H1 (cell line): ENCODE data around the gene PLEKHG3. TPM values are rescaled to one million over a fixed set of nuclear protein-coding genes. Genes with fewer than 3 reads are reported as not detected.

Experiments
- CTCF ChIA-PET: fragments of 300-600 bp; sonication (Branson Sonifier 250); formaldehyde crosslinking; loops from one replicate; lab custom pipeline; 2021; ENCODE audit not compliant: partially characterized antibody; lab: Charles Lee
- POLR2A ChIA-PET: fragments of 300-600 bp; sonication (Branson Sonifier 250); formaldehyde crosslinking; loops from one replicate; lab custom pipeline; 2021; ENCODE audit warnings: inconsistent platforms; ENCODE audit not compliant: partially characterized antibody; lab: Charles Lee
- DNase-seq, 2 experiments: peaks; one replicate each; pipeline versions ENCODE4 v3.0.0 to v3.0.0-alpha.2; 2010 to 2022; ENCODE audit warnings: low spot score in 2 of 2, low read depth in 1 of 2, mixed read lengths in 1 of 2
- FAIRE-seq: peaks from 2 replicates; lab custom pipeline; 2011; peaks lifted over from hg19 to GRCh38; lab: Jason Lieb, UNC
- H2AFZ ChIP-seq: 2 replicates; pipeline ENCODE4 v1.8.1; 2012; ENCODE audit warnings: low read length, inconsistent platforms
- H2AK5ac ChIP-seq: 2 replicates; pipeline ENCODE4 v1.6.1; 2013; ENCODE audit warnings: low read depth, low read length
- H2BK120ac ChIP-seq: replicated peaks from 2 replicates; pipeline ENCODE3; 2013; ENCODE audit warnings: low read depth, low read length, inconsistent platforms
- H2BK12ac ChIP-seq: 2 replicates; pipeline ENCODE4 v1.6.1; 2013; ENCODE audit warnings: low read depth, low read length
- H2BK15ac ChIP-seq: 2 replicates; pipeline ENCODE4 v1.6.1; 2013; ENCODE audit warnings: low read length
- H2BK20ac ChIP-seq: 2 replicates; pipeline ENCODE4 v1.6.1; 2013; ENCODE audit warnings: low read length
- H2BK5ac ChIP-seq: 2 replicates; pipeline ENCODE4 v1.6.1; 2013; ENCODE audit warnings: low read depth, low read length
- H3K14ac ChIP-seq: 2 replicates; pipeline ENCODE4 v1.6.1; 2013; ENCODE audit warnings: inconsistent platforms; ENCODE audit not compliant: insufficient read length
- H3K18ac ChIP-seq: 2 replicates; pipeline ENCODE4 v1.6.1; 2013; ENCODE audit warnings: low read length; ENCODE audit errors: extremely low read depth
- H3K23ac ChIP-seq: 2 replicates; pipeline ENCODE4 v1.6.1; 2013; ENCODE audit warnings: inconsistent platforms; ENCODE audit not compliant: insufficient read length
- H3K23me2 ChIP-seq: 2 replicates; pipeline ENCODE4 v1.6.1; 2013; ENCODE audit warnings: low read depth, low read length
- H3K27ac ChIP-seq: 2 replicates; pipeline ENCODE4 v1.6.1; 2011; ENCODE audit warnings: low read depth, low read length, inconsistent platforms
- H3K27me3 ChIP-seq, 4 experiments: replicated peaks in 1 of 4; 1 replicate in 1 of 4; 2 replicates in 3 of 4; pipeline versions ENCODE4 v1.6.1 to v1.8.1; 2011 to 2013; ENCODE audit warnings: low read length in 3 of 4, mild to moderate bottlenecking in 3 of 4, inconsistent platforms in 2 of 4, mixed read lengths in 2 of 4, moderate library complexity in 1 of 4; ENCODE audit not compliant: control insufficient read depth in 3 of 4, insufficient read depth in 3 of 4; ENCODE audit errors: extremely low read depth in 1 of 4
- H3K36me3 ChIP-seq, 4 experiments: 2 replicates each; pipeline versions ENCODE4 v1.6.1 to v1.8.1; 2011 to 2013; ENCODE audit warnings: mild to moderate bottlenecking in 4 of 4, low read length in 3 of 4, moderate library complexity in 2 of 4, control low read depth in 1 of 4, inconsistent platforms in 1 of 4; ENCODE audit not compliant: insufficient read depth in 4 of 4, control insufficient read depth in 2 of 4
- H3K4ac ChIP-seq: replicated peaks from 2 replicates; pipeline ENCODE3; 2013; ENCODE audit warnings: low read length, low read depth, mixed read lengths, inconsistent platforms; ENCODE audit not compliant: insufficient read length
- H3K4me1 ChIP-seq, 4 experiments: replicated peaks in 1 of 4; 1 replicate in 1 of 4; 2 replicates in 3 of 4; pipeline versions ENCODE4 v1.6.1 to v1.8.1; 2011 to 2013; ENCODE audit warnings: low read length in 3 of 4, inconsistent platforms in 2 of 4, mixed read lengths in 1 of 4; ENCODE audit not compliant: insufficient read depth in 4 of 4, control insufficient read depth in 3 of 4
- H3K4me2 ChIP-seq, 2 experiments: 2 replicates each; pipeline versions ENCODE4 v1.6.1 to v1.8.1; 2011 to 2013; ENCODE audit warnings: low read depth in 2 of 2, low read length in 2 of 2, control low read depth in 1 of 2, inconsistent platforms in 1 of 2, mild to moderate bottlenecking in 1 of 2; ENCODE audit not compliant: insufficient read depth in 1 of 2
- H3K4me3 ChIP-seq, 4 experiments: fragments of 200-600, 300-600 bp in 1 of 4; sonication (generic), shearing (Covaris generic), sonication (Bioruptor Twin) in 1 of 4; 2 replicates each; pipeline versions ENCODE4 v1.5.1 to v1.8.1; 2011 to 2016; ENCODE audit warnings: low read length in 4 of 4, low read depth in 3 of 4, control low read depth in 2 of 4, inconsistent platforms in 2 of 4, mild to moderate bottlenecking in 2 of 4, mixed read lengths in 1 of 4, moderate library complexity in 1 of 4; ENCODE audit not compliant: insufficient read depth in 2 of 4; ENCODE audit errors: extremely low read depth in 1 of 4
- H3K56ac ChIP-seq: replicated peaks from 2 replicates; pipeline ENCODE3; 2013; ENCODE audit warnings: low read depth, mild to moderate bottlenecking, mixed read lengths, low read length, inconsistent platforms; ENCODE audit not compliant: insufficient read length
- H3K79me1 ChIP-seq: 2 replicates; pipeline ENCODE4 v1.6.1; 2013; ENCODE audit warnings: low read depth, low read length, control low read depth
- H3K79me2 ChIP-seq, 2 experiments: 2 replicates each; pipeline versions ENCODE4 v1.6.1 to v1.8.1; 2012 to 2013; ENCODE audit warnings: low read length in 2 of 2, mild to moderate bottlenecking in 2 of 2, inconsistent platforms in 1 of 2; ENCODE audit not compliant: insufficient read depth in 2 of 2, control insufficient read depth in 1 of 2
- H3K9ac ChIP-seq, 4 experiments: replicated peaks in 1 of 4; 1 replicate in 1 of 4; 2 replicates in 3 of 4; pipeline versions ENCODE4 v1.6.1 to v1.8.1; 2011 to 2013; ENCODE audit warnings: low read depth in 3 of 4, low read length in 3 of 4, control low read depth in 2 of 4, mild to moderate bottlenecking in 2 of 4, moderate library complexity in 2 of 4, inconsistent platforms in 1 of 4; ENCODE audit errors: extremely low read depth in 1 of 4
- H3K9me3 ChIP-seq, 2 experiments: 2 replicates each; pipeline versions ENCODE4 v1.6.1 to v1.8.1; 2012 to 2013; ENCODE audit warnings: mild to moderate bottlenecking in 2 of 2, moderate library complexity in 2 of 2, control low read depth in 1 of 2, inconsistent platforms in 1 of 2, low read depth in 1 of 2, low read length in 1 of 2, mixed read lengths in 1 of 2; ENCODE audit not compliant: insufficient read depth in 2 of 2
- H4K20me1 ChIP-seq, 2 experiments: replicated peaks in 1 of 2; 2 replicates each; pipeline versions ENCODE3 to v1.8.1; 2011 to 2013; ENCODE audit warnings: inconsistent platforms in 2 of 2, low read length in 2 of 2, mild to moderate bottlenecking in 1 of 2; ENCODE audit not compliant: insufficient read depth in 2 of 2, control insufficient read depth in 1 of 2
- H4K5ac ChIP-seq: 2 replicates; pipeline ENCODE4 v1.6.1; 2013; ENCODE audit warnings: low read length, low read depth, mixed read lengths, inconsistent platforms; ENCODE audit not compliant: insufficient read length
- H4K8ac ChIP-seq: 2 replicates; pipeline ENCODE4 v1.8.0; 2013; ENCODE audit warnings: mild to moderate bottlenecking, moderate library complexity, low read length, inconsistent platforms; ENCODE audit not compliant: insufficient read depth; ENCODE audit errors: extremely low read depth
- H4K91ac ChIP-seq: replicated peaks from 2 replicates; pipeline ENCODE3; 2013; ENCODE audit warnings: low read length, mixed read lengths, inconsistent platforms; ENCODE audit not compliant: insufficient read length
- ATF2 ChIP-seq: IDR thresholded peaks from 2 replicates; pipeline ENCODE4 v1.6.1; 2012; ENCODE audit warnings: low read length, inconsistent platforms
- CBX8 ChIP-seq: fragments of 300-800, 300-1000 bp; sonication (generic); IDR thresholded peaks from 2 replicates; pipeline ENCODE4 v1.7.1; 2016; ENCODE audit warnings: low read depth, low read length, borderline replicate concordance
- EP300 ChIP-seq, 2 experiments: IDR thresholded peaks; 1 replicate in 1 of 2; 2 replicates in 1 of 2; pipeline ENCODE4 v1.6.1; 2011 to 2012; ENCODE audit warnings: low read depth in 2 of 2, low read length in 2 of 2, mild to moderate bottlenecking in 2 of 2, borderline replicate concordance in 1 of 2, inconsistent platforms in 1 of 2, moderate library complexity in 1 of 2
- GTF2F1 ChIP-seq: IDR thresholded peaks from 2 replicates; pipeline ENCODE4 v1.6.1; 2012; ENCODE audit warnings: low read depth, low read length, improper control_type of control experiment, borderline replicate concordance
- KDM4A ChIP-seq: IDR thresholded peaks from one replicate; pipeline ENCODE4 v1.7.1; 2012; ENCODE audit warnings: low read depth, mild to moderate bottlenecking, moderate library complexity, low read length, inconsistent platforms; ENCODE audit not compliant: severe bottlenecking
- POU5F1 ChIP-seq: IDR thresholded peaks from 2 replicates; pipeline ENCODE4 v1.6.1; 2011; ENCODE audit warnings: low read depth, mild to moderate bottlenecking, low read length, moderate library complexity
- SAP30 ChIP-seq: fragments of 300-600 bp; sonication (generic); IDR thresholded peaks from 2 replicates; pipeline ENCODE4 v1.7.1; 2012; ENCODE audit warnings: low read length, moderate library complexity, mild to moderate bottlenecking, inconsistent platforms; ENCODE audit not compliant: insufficient read depth, insufficient replicate concordance
- WGBS, 2 experiments: shearing (Covaris generic) in 1 of 2; methylation state at CpG; one replicate each; pipeline versions ENCODE4 v1.1.6 to v1.1.7; 2013 to 2015; ENCODE audit warnings: low lambda C conversion rate in 2 of 2, mixed read lengths in 2 of 2, inconsistent platforms in 1 of 2, low coverage in 1 of 2, missing lambda C conversion rate in 1 of 2; ENCODE audit not compliant: insufficient replicate concordance in 2 of 2, insufficient coverage in 1 of 2, insufficient read length in 1 of 2; ENCODE audit errors: extremely low coverage in 1 of 2, missing lambda C conversion rate in 1 of 2; 5-methylcytosine and 5-hydroxymethylcytosine counted together
- polyA plus RNA-seq, 7 experiments: library from polyadenylated mRNA; depleted of rRNA in 3 of 7; stranded (reverse) in 5 of 7; unstranded in 2 of 7; fragments of >200 nt in 5 of 7; fragments of 200-250 nt in 2 of 7; gene quantifications; 1 replicate in 5 of 7; 2 replicates in 1 of 7; 4 replicates in 1 of 7; pipeline versions ENCODE4 v1.2.1 to v1.2.3, GENCODE V29; 2011 to 2013; ENCODE audit warnings: missing spikeins in 2 of 7, mixed read lengths in 2 of 7
- total RNA-seq: library from RNA; stranded (reverse); fragmentation: NEBNext Ultra II Directional; extraction: Animal tissue kit (Norgen Biotek cat#: 25700); gene quantifications from 2 replicates; pipeline ENCODE4 v1.2.1, GENCODE V29; 2021

PLEKHG3 gene
- total and polyA plus RNA-seq, 2 of the 8 experiments (the other 6 are each of a cell fraction or from before 2014, with no cell fraction given): 43.4 to 90.6 TPM

GRCh38 chr14:64720131-64720576 is 15.9 kb downstream of the PLEKHG3 start:
- no peak overlapping the region for H3K4me3 ChIP-seq
- TF ChIP-seq EP300 (IDR thresholded peaks at IDR 0.05; ENCODE audit: borderline replicate concordance in 1 of 2, low read depth in 2 of 2, low read length in 2 of 2): no peak
- TF ChIP-seq GTF2F1: no peak
- TF ChIP-seq KDM4A: no peak
- no peak for TF ChIP-seq ATF2
- no peak for TF ChIP-seq POU5F1
- no peak for TF ChIP-seq CBX8
- no peak for TF ChIP-seq SAP30
- H4K20me1 ChIP-seq: peaks cover 26 to 48% of the 10 kb centered on the region in 2 experiments
- no peak overlapping the region for H2BK12ac ChIP-seq
- no peak overlapping the region; the same call in 1 of the 2 replicates for H2BK5ac ChIP-seq
- WGBS, 2 experiments: 83% methylated on average over 7 of the region's 7 CpGs; no CpG with 5 or more reads in 1 of the 2 experiments
- no peak overlapping the region for H4K5ac ChIP-seq
- H3K18ac ChIP-seq: 0 out of 2 replicates have a peak overlapping the region, but pooled peaks have one; percentile 3
- H3K56ac ChIP-seq: no peak overlapping the region
- H3K27ac ChIP-seq: no peak overlapping the region
- 0 out of 2 replicates have a peak overlapping the region, but pooled peaks have one; percentile 17 for H2AK5ac ChIP-seq
- no peak overlapping the region for H2BK120ac ChIP-seq
- no peak overlapping the region for H3K14ac ChIP-seq
- H3K36me3 ChIP-seq: no peaks in the 10 kb centered on the region
- ChIA-PET POLR2A (interaction anchor here (3.2 kb wide), 1 partner anchor 14 kb away, joined by 13 read pairs; the partner anchor contains the start of gene PLEKHG3), CTCF (interaction anchor here (0.9 to 4.6 kb wide), 6 partner anchors 11 to 50 kb away, joined by 3 to 14 read pairs (median 4); no protein-coding TSS in a partner anchor)
- H3K4me2 ChIP-seq: no peak overlapping the region
- FAIRE-seq (no peak), DNase-seq (no peak)
- H3K79me1 ChIP-seq: peaks cover 22% of the 10 kb centered on the region
- H3K23ac ChIP-seq: no peak overlapping the region
- H3K23me2 ChIP-seq: peaks cover 12% of the 10 kb centered on the region; the same call in 1 of the 2 replicates
- H3K79me2 ChIP-seq: peaks cover 12 to 90% of the 10 kb centered on the region in 2 experiments
- no peak overlapping the region for H2BK20ac ChIP-seq
- H4K8ac ChIP-seq: no peak overlapping the region
- no peak overlapping the region; a peak in 1 of 7 replicates for H3K9ac ChIP-seq
- 0 out of 7 replicates have a peak, but pooled peaks cover 0 to 3% (median 0%) of the 10 kb centered on the region in 4 experiments for H3K27me3 ChIP-seq
- H2AFZ ChIP-seq: no peak overlapping the region
- peaks cover 55 to 77% (median 63%) of the 10 kb centered on the region in 4 experiments for H3K4me1 ChIP-seq
- no peak overlapping the region for H4K91ac ChIP-seq
- H3K4ac ChIP-seq: no peak overlapping the region
- H3K9me3 ChIP-seq: no peaks in the 10 kb centered on the region
- H2BK15ac ChIP-seq: no peak overlapping the region
